ENCODE measurements around the gene FBXO22. TPM values are rescaled to one million over a fixed set of nuclear protein-coding genes. Genes with fewer than 3 reads are reported as not detected.

Gene FBXO22
- total and polyA plus RNA-seq, 10 of the 15 experiments (the other 5 are each of a cell fraction or from before 2014, with no cell fraction given): 15.2 to 110 (median 42.8) TPM

GRCh38 chr15:75903331-75904239, at the start of gene FBXO22 (continued):
- TF ChIP-seq SRF (IDR thresholded peaks at IDR 0.05; ENCODE audit: low read depth in 2 of 2, low read length in 2 of 2) (peak in 1 of 2 experiments; percentile 80; a peak in 2 of 4 replicates), TAF1 (IDR thresholded peaks at IDR 0.05; ENCODE audit: borderline replicate concordance, low read depth, low read length) (peak; percentile 77), CREM (IDR thresholded peaks at IDR 0.05; ENCODE audit: low read depth) (peak; percentile 87), TBL1XR1 (IDR thresholded peaks at IDR 0.05; ENCODE audit: low read depth, low read length) (no peak; the same call in 1 of the 2 replicates), KDM1A (IDR thresholded peaks at IDR 0.05; ENCODE audit: borderline replicate concordance) (no peak), SUPT20H (IDR thresholded peaks at IDR 0.05; ENCODE audit: borderline replicate concordance, control insufficient read depth, low read depth, low read length) (no peak), NBN (IDR thresholded peaks at IDR 0.05) (peak; percentile 82), EP300 (IDR thresholded peaks at IDR 0.05; ENCODE audit: borderline replicate concordance in 1 of 2, control insufficient read depth in 1 of 2, low read depth in 2 of 2, low read length in 2 of 2) (no peak), SREBF2 (IDR thresholded peaks at IDR 0.05; ENCODE audit: low read length) (no peak), RAD21 (IDR thresholded peaks at IDR 0.05; ENCODE audit: insufficient read depth, low read depth, low read length) (no peak), BRCA1 (IDR thresholded peaks at IDR 0.05; ENCODE audit: low read depth, low read length) (no peak), HCFC1 (IDR thresholded peaks at IDR 0.05; ENCODE audit: low read length) (peak; percentile 79), CBFB (IDR thresholded peaks at IDR 0.05; ENCODE audit: low read depth) (0 out of 2 replicates have a peak, but pooled peaks have one; percentile 40), EED (IDR thresholded peaks at IDR 0.05; ENCODE audit: low read depth) (no peak; the same call in 1 of the 2 replicates), POU2F2 (IDR thresholded peaks at IDR 0.05; ENCODE audit: borderline replicate concordance, low read depth, low read length) (peak; percentile 18; the same call in 1 of the 3 replicates), HDAC6 (IDR thresholded peaks at IDR 0.05; ENCODE audit: unreplicated experiment) (no peak), ZBED1 (IDR thresholded peaks at IDR 0.05; ENCODE audit: borderline replicate concordance) (no peak)
